GM19351 (cell line): ENCODE measurements around the gene SEMA4A.

Experiments
- ATAC-seq: cut with Tn5 transposase; IDR thresholded peaks from one replicate; pipeline ENCODE4 v1.9.1; 2021; ENCODE audit warnings: mild to moderate bottlenecking, moderate library complexity; ENCODE audit not compliant: unreplicated experiment

The SEMA4A gene

GRCh38 chr1:156134716-156135435, 18.5 kb upstream of the SEMA4A start:
- no peak for ATAC-seq

DNA sequence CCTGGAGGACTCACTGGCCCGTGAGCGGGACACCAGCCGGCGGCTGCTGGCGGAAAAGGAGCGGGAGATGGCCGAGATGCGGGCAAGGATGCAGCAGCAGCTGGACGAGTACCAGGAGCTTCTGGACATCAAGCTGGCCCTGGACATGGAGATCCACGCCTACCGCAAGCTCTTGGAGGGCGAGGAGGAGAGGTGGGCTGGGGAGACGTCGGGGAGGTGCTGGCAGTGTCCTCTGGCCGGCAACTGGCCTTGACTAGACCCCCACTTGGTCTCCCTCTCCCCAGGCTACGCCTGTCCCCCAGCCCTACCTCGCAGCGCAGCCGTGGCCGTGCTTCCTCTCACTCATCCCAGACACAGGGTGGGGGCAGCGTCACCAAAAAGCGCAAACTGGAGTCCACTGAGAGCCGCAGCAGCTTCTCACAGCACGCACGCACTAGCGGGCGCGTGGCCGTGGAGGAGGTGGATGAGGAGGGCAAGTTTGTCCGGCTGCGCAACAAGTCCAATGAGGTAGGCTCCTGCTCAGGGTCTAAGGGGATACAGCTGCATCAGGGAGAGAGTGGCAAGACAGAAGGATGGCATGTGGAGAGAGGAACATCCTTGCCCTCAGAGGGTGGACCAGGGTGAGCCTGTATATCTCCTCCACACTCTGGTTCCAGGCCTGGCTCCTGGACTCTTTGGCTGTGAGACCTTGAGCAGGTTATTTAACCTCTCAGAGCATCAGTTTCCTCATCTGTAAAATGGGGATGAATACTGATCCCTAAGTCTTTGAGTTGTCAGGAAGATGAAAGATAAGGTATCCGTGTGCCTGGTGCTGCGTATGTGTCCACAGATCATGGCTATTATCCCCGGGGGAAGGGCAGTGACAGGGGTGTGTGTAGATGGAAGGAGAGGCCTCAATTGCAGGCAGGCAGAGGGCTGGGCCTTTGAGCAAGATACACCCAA, 17.2 kb upstream of the SEMA4A start:
- no peak for ATAC-seq

GRCh38 chr1:156136970-156137483, 16.4 kb upstream of the SEMA4A start:
- no peak for ATAC-seq

DNA sequence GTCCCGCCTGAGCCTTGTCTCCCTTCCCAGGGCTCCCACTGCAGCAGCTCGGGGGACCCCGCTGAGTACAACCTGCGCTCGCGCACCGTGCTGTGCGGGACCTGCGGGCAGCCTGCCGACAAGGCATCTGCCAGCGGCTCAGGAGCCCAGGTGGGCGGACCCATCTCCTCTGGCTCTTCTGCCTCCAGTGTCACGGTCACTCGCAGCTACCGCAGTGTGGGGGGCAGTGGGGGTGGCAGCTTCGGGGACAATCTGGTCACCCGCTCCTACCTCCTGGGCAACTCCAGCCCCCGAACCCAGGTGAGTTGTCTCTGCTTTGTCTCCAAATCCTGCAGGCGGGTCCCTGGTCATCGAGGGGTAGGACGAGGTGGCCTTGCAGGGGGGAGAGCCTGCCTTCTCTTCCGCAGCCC, 14.9 kb upstream of the SEMA4A start:
- ATAC-seq, result no peak

DNA sequence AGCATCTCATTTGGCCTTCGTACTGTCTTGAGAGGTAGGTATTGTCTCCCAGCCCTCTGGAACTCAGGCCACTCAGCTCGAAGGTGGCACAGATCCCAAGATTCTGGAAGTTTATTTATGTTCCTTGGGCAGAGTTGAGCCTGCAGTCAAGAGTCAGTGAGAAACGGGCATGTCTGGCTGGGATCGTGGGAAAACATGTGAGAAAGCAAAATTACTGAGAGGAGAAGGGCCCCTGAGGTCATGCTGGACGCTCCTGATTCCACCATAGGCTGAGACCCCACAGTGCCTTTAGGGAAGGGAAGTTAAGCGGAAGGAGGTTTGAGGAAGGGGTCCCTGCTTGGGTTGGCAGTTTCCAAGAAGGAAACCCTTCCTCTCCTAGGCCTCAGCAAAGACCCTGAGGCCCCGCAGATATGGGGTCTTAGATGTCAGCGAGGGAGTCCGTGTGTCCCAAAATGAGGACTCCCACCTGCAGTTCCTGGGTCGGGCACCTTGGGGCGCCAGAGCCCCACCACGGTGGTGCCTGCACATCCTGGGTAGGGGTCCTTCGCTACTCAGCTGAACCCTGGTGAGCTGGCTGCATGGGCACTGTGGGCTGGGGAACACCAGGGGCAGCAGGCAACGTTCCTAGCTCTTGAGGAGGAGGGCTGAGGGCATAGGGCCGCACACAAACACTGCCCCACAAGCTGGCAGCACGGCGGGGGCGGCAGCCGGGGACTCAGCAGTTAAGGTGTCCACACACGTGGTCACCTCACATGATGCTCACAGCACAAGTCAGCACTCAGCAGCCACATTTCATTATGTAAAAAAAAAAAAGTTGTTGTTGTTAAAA, 12.3 kb upstream of the SEMA4A start:
- no peak for ATAC-seq

GRCh38 chr1:156143765-156144489, 9.5 kb upstream of the SEMA4A start:
- ATAC-seq, result no peak

- ATAC-seq, result no peak
Observed at GRCh38 chr1:156144742-156145141, 8.6 kb upstream of the SEMA4A start.

DNA sequence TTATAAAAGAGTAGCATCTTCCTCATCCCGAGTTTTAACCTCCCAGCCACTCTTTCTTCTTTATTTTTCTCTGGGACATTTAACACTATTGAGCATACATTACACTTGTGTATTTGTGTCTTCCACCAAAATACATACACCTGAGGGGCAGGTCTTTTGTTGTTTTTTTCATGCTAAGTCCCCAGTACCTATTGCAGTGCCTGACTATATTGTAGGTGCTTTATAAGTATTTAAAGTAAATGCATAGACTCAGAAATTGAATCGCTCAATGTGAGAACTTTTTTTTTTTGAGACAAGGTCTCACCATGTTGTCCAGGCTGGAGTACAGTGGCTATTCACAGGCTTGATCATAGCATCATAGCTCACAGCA, 7.8 kb upstream of the SEMA4A start:
- no peak for ATAC-seq

GRCh38 chr1:156146020-156146768, 7.2 kb upstream of the SEMA4A start:
- no peak for ATAC-seq

DNA sequence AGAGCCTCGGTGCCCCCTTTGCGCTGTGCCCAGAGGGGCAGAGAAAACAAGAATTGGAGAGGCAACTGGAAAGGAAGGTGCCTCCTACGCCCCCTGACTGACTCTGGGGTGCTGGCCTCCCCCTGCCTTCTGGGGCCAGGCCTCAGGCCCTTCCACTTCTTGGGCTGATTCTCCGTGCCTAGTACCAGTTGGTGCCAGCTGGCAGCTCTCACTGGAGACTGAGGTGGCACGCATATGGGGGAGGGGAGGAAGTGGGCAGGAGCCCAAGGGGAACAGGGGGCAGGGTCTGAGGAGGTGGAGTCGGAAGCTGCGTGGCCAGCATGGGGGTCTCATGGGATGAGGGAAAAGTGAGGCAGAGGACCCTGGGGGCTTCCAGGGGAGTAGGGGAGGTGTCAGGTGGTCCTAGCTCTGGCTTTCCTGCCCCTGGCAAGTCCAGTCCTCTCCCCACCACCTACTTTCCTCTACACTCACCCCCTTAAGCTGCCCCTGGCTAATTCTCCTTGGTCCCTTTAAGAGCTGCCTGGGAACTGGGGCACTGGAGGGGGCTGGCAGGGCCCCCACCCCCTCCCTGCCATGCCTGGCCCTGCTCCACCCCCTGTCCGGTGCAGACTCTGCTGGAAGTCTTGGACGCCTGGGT, 6.5 kb upstream of the SEMA4A start:
- no peak for ATAC-seq

- no peak for ATAC-seq
Observed at GRCh38 chr1:156148216-156148615, 5.2 kb upstream of the SEMA4A start.

DNA sequence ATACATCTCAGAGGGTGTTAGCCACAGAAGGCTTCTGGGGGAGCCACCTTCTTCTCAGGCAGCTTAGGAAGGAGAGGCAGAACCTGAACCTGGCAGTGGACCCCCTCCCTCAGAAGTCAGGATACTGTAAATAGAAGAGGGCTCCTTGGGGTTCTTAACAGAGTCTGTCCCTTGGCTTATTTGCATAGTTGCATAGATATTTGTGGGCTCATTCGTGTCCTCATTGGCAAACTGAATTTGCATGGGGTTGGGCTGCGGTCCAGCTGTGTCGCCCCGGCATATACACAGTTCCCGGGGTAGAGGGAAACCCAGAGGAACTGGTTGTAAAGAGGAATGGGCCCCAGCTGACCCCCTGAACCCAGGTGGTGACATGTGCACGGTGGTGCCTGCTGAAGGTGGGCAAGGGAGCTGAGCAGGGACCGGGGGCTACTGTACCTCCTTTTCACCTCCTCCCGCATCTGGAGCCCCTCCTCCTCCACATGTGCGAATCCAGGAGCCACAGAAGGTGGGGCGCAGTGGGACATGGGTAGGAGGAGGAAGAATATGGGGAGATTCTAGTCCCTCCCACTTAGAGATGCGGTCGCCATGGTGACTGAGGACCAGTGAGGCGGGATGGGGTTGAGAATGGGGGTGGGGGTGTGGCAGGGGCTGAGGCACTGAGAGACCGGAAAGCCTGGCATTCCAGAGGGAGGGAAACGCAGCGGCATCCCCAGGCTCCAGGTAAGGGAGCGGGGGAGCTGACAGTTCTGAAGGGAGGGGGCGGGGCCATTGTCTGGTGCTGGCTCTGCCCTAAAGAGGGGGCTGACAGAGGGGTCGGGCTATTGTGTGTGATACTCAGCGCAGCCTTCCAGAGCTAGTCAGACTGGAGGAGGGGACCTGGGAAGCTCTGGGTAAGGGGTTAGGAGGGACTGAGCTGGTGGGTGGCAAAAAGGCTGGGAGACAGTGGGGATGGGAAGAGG, 3.7 kb upstream of the SEMA4A start:
- peak; percentile 69 for ATAC-seq

GRCh38 chr1:156150333-156151011, 2.9 kb upstream of the SEMA4A start:
- ATAC-seq, result no peak

DNA sequence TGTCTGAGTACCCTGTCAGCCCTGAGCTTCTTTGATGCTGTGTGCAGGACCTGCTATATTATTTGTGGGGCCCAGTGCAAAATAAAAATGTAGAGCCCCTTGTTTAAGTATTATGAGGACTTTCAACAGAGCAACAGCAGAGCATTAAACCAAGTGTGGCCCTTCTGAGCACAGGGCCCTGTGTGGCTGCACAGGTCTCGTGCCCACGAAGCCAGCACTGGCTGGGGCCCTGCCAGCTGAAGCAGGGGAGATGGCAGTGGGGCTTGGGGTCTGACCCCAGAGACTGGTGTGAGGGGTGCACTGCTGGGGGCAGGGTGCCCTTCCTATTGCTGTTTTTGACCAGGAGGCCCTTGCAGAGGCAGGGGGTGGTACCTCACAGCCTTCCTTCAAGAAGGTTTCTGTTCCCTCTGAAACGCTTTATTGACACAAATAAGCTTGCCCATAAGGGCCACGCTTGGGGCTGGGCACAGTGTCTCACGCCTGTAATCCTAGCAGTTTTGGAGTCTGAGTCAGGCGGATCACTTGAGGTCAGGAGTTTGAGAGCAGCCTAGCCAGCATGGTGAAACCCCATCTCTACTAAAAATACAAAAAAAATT, 2.2 kb upstream of the SEMA4A start:
- no peak for ATAC-seq

GRCh38 chr1:156152628-156153027, 757 bp upstream of the SEMA4A start:
- ATAC-seq, result no peak

GRCh38 chr1:156154317-156154749, 948 bp downstream of the SEMA4A start:
- no peak for ATAC-seq
